GM19238 (cell line): ENCODE results near the gene TNNC2.
"Not testable (repeated sequence)": the region's sequence is repeated elsewhere in the genome, so short reads cannot be mapped to it uniquely, and the experiment has no call there.

Experiments
- DNase-seq: peaks from one replicate; pipeline ENCODE4 v3.0.0; 2011; ENCODE audit warnings: low spot score; ENCODE audit not compliant: insufficient read length

The TNNC2 gene

GRCh38 chr20:45822857-45823256 lies 4.3 kb downstream of the TNNC2 start:
- no peak for DNase-seq

GRCh38 chr20:45821947-45822346 lies 5.2 kb downstream of the TNNC2 start:
- no peak for DNase-seq

GRCh38 chr20:45819466-45819865 lies 7.6 kb downstream of the TNNC2 start:
- DNase-seq: no peak

- no peak for DNase-seq
Measured at GRCh38 chr20:45818239-45818638, 8.9 kb downstream of the TNNC2 start.

GRCh38 chr20:45817376-45818194 lies 9.5 kb downstream of the TNNC2 start:
- DNase-seq: no peak

GRCh38 chr20:45816951-45817350 lies 10.2 kb downstream of the TNNC2 start:
- no peak for DNase-seq

- DNase-seq: no peak
Measured at GRCh38 chr20:45814314-45814713, 12.8 kb downstream of the TNNC2 start.

- DNase-seq: no peak
Measured at GRCh38 chr20:45813489-45813888, 13.6 kb downstream of the TNNC2 start.

GRCh38 chr20:45813006-45813340 lies 14.1 kb downstream of the TNNC2 start:
- no peak for DNase-seq

GRCh38 chr20:45812157-45813005 lies 14.7 kb downstream of the TNNC2 start, which contains the start of gene UBE2C:
Gene UBE2C, plus strand, starts transcription at chr20:45812644. Its CDS starts 52 bp downstream, at chr20:45812696.
- peak; percentile 98 for DNase-seq

GRCh38 chr20:45810191-45810970 lies 16.7 kb downstream of the TNNC2 start:
- no peak for DNase-seq

- no peak for DNase-seq
Measured at GRCh38 chr20:45801851-45802250, 25.3 kb downstream of the TNNC2 start.

GRCh38 chr20:45798935-45799642 lies 28.0 kb downstream of the TNNC2 start:
- no peak for DNase-seq

GRCh38 chr20:45797955-45798354 lies 29.2 kb downstream of the TNNC2 start:
- not testable (repeated sequence) for DNase-seq

- DNase-seq: not testable (repeated sequence)
Measured at GRCh38 chr20:45797510-45797909, 29.6 kb downstream of the TNNC2 start.

GRCh38 chr20:45796337-45797065 lies 30.6 kb downstream of the TNNC2 start:
- DNase-seq: no peak

- DNase-seq: no peak
Measured at GRCh38 chr20:45792317-45793118, 34.6 kb downstream of the TNNC2 start.

GRCh38 chr20:45788351-45788750 lies 38.8 kb downstream of the TNNC2 start:
- no peak for DNase-seq

- no peak for DNase-seq
Measured at GRCh38 chr20:45783656-45784294, 43.3 kb downstream of the TNNC2 start.
